Mesenchymal stem cell (in vitro differentiated cells and primary cell): ENCODE data around the gene SOD2.
A peak's percentile ranks its signal among the peaks of the same experiment; 100 is the strongest.
"Not testable (repeated sequence)": the region's sequence is repeated elsewhere in the genome, so short reads cannot be mapped to it uniquely, and the experiment has no call there.

ENCODE experiments used
- DNase-seq: peaks from one replicate; pipeline ENCODE4 v3.0.0-alpha.2; 2013
- H2AFZ ChIP-seq: one replicate; pipeline ENCODE4 v1.6.1; 2013; ENCODE audit warnings: low read depth, mild to moderate bottlenecking, control low read depth, inconsistent platforms, low read length, moderate library complexity
- H2AK5ac ChIP-seq: 2 replicates; pipeline ENCODE4 v1.6.1; 2013; ENCODE audit warnings: low read length, moderate library complexity, mild to moderate bottlenecking, inconsistent platforms; ENCODE audit not compliant: severe bottlenecking
- H2BK120ac ChIP-seq: one replicate; pipeline ENCODE4 v1.6.1; 2013; ENCODE audit warnings: low read depth, mild to moderate bottlenecking, inconsistent platforms, low read length, moderate library complexity
- H2BK12ac ChIP-seq, 2 experiments: one replicate each; pipeline ENCODE4 v1.6.1; 2013; ENCODE audit warnings: inconsistent platforms in 2 of 2, low read length in 2 of 2, mild to moderate bottlenecking in 2 of 2, moderate library complexity in 2 of 2, control low read depth in 1 of 2
- H2BK15ac ChIP-seq: one replicate; pipeline ENCODE4 v1.6.1; 2013; ENCODE audit warnings: mild to moderate bottlenecking, low read depth, inconsistent platforms; ENCODE audit not compliant: poor library complexity, severe bottlenecking
- H2BK5ac ChIP-seq: 2 replicates; pipeline ENCODE4 v1.6.1; 2013; ENCODE audit warnings: low read depth, mild to moderate bottlenecking, low read length, control low read depth, inconsistent platforms; ENCODE audit not compliant: poor library complexity, severe bottlenecking
- H3K14ac ChIP-seq, 2 experiments: one replicate each; pipeline ENCODE4 v1.6.1; 2013; ENCODE audit warnings: inconsistent platforms in 2 of 2, low read length in 2 of 2, control low read depth in 1 of 2, mild to moderate bottlenecking in 1 of 2, moderate library complexity in 1 of 2
- H3K18ac ChIP-seq, 2 experiments: one replicate each; pipeline ENCODE4 v1.6.1; 2013; ENCODE audit warnings: inconsistent platforms in 2 of 2, low read length in 2 of 2, control low read depth in 1 of 2, low read depth in 1 of 2, mild to moderate bottlenecking in 1 of 2
- H3K23ac ChIP-seq, 2 experiments: one replicate each; pipeline ENCODE4 v1.6.1; 2013; ENCODE audit warnings: inconsistent platforms in 2 of 2, low read length in 2 of 2, mild to moderate bottlenecking in 2 of 2, moderate library complexity in 2 of 2, control low read depth in 1 of 2
- H3K27ac ChIP-seq: 2 replicates; pipeline ENCODE4 v1.5.1; 2013; ENCODE audit warnings: mild to moderate bottlenecking, moderate library complexity, low read length, control low read depth, inconsistent platforms; ENCODE audit not compliant: poor library complexity, severe bottlenecking
- H3K27me3 ChIP-seq, 2 experiments: 2 replicates each; pipeline versions ENCODE4 v1.6.1 to v1.7.0; 2013; ENCODE audit warnings: low read length in 2 of 2, mild to moderate bottlenecking in 2 of 2, moderate library complexity in 2 of 2, control low read depth in 1 of 2, inconsistent platforms in 1 of 2; ENCODE audit not compliant: control insufficient read depth in 1 of 2, insufficient read depth in 1 of 2
- H3K36me3 ChIP-seq, 2 experiments: 2 replicates each; pipeline versions ENCODE4 v1.6.1 to v1.7.0; 2013; ENCODE audit warnings: low read length in 2 of 2, control low read depth in 1 of 2, inconsistent platforms in 1 of 2, low read depth in 1 of 2, mild to moderate bottlenecking in 1 of 2; ENCODE audit not compliant: insufficient read depth in 2 of 2, control insufficient read depth in 1 of 2
- H3K4ac ChIP-seq, 2 experiments: one replicate each; pipeline ENCODE4 v1.6.1; 2013; ENCODE audit warnings: inconsistent platforms in 2 of 2, low read length in 2 of 2, mild to moderate bottlenecking in 2 of 2, moderate library complexity in 2 of 2, control low read depth in 1 of 2, low read depth in 1 of 2
- H3K4me1 ChIP-seq: 2 replicates; pipeline ENCODE4 v1.6.1; 2013; ENCODE audit warnings: low read depth, low read length, control low read depth; ENCODE audit not compliant: control insufficient read depth, insufficient read depth
- H3K4me2 ChIP-seq: 2 replicates; pipeline ENCODE4 v1.6.1; 2013; ENCODE audit warnings: low read length, mild to moderate bottlenecking, inconsistent platforms; ENCODE audit not compliant: poor library complexity, severe bottlenecking
- H3K4me3 ChIP-seq, 2 experiments: 2 replicates each; pipeline versions ENCODE4 v1.5.1 to v1.7.0; 2013; ENCODE audit warnings: low read length in 2 of 2, mild to moderate bottlenecking in 2 of 2, control low read depth in 1 of 2, low read depth in 1 of 2; ENCODE audit not compliant: insufficient read depth in 1 of 2
- H3K79me1 ChIP-seq: replicated peaks from 2 replicates; pipeline ENCODE4 v1.6.1; 2013; ENCODE audit warnings: mild to moderate bottlenecking, control low read depth, low read length, inconsistent platforms; ENCODE audit not compliant: poor library complexity, severe bottlenecking
- H3K9ac ChIP-seq: 2 replicates; pipeline ENCODE4 v1.7.0; 2013; ENCODE audit warnings: mild to moderate bottlenecking, low read length, moderate library complexity
- H3K9me3 ChIP-seq: 2 replicates; pipeline ENCODE4 v1.7.0; 2013; ENCODE audit warnings: mild to moderate bottlenecking, low read length; ENCODE audit not compliant: control insufficient read depth
- H4K8ac ChIP-seq: one replicate; pipeline ENCODE4 v1.6.1; 2013; ENCODE audit warnings: inconsistent platforms, mild to moderate bottlenecking, low read length, moderate library complexity
- H4K91ac ChIP-seq: one replicate; pipeline ENCODE4 v1.6.1; 2013; ENCODE audit warnings: mild to moderate bottlenecking, low read length, inconsistent platforms
- WGBS: methylation state at CpG from one replicate; pipeline ENCODE4 v1.1.7; 2013; ENCODE audit warnings: mixed read lengths; 5-methylcytosine and 5-hydroxymethylcytosine counted together

SOD2 gene

GRCh38 chr6:159726255-159726917 is 33.3 kb upstream of the SOD2 start:
- H3K23ac ChIP-seq, result no peak overlapping the region
- peak overlapping the region; percentile 72 for H2AK5ac ChIP-seq
- WGBS, result 1% methylated on average over 30 of the region's 30 CpGs
- peak overlapping the region; percentile 68 to 99 for H3K4ac ChIP-seq
- peak overlapping the region; percentile 99 for H2BK15ac ChIP-seq
- no peak for DNase-seq
- peak overlapping the region in 1 of 2 experiments; percentile 6 for H2BK12ac ChIP-seq
- peak overlapping the region; percentile 98 for H4K8ac ChIP-seq
- peak overlapping the region; percentile 87 for H2BK5ac ChIP-seq
- H3K36me3 ChIP-seq, result peaks cover 3 to 7% of the 10 kb centered on the region in 2 experiments
- H3K27ac ChIP-seq, result peak overlapping the region; percentile 98
- peak overlapping the region; percentile 82 for H3K4me2 ChIP-seq
- H3K4me3 ChIP-seq, result peak overlapping the region; percentile 95 to 98
- H3K18ac ChIP-seq, result peak overlapping the region; percentile 83 to 100
- no peaks in the 10 kb centered on the region for H3K9me3 ChIP-seq
- peak overlapping the region; percentile 96 for H3K9ac ChIP-seq
- H4K91ac ChIP-seq, result peak overlapping the region; percentile 70
- H3K27me3 ChIP-seq, result no peaks in the 10 kb centered on the region
- no peaks in the 10 kb centered on the region for H3K4me1 ChIP-seq
- H2AFZ ChIP-seq, result peak overlapping the region; percentile 64
- H3K14ac ChIP-seq, result peak overlapping the region; percentile 82 to 86
- H2BK120ac ChIP-seq, result no peak overlapping the region
- peaks cover 8% of the 10 kb centered on the region for H3K79me1 ChIP-seq

- not testable (repeated sequence) for H2BK12ac ChIP-seq, H3K4me1 ChIP-seq, H2BK15ac ChIP-seq, H3K4me2 ChIP-seq, H3K23ac ChIP-seq, H3K4ac ChIP-seq, H3K36me3 ChIP-seq, H2BK120ac ChIP-seq, H3K4me3 ChIP-seq, H4K8ac ChIP-seq, H2AFZ ChIP-seq, H3K27me3 ChIP-seq, H4K91ac ChIP-seq, H3K14ac ChIP-seq, DNase-seq, H3K79me1 ChIP-seq, H2BK5ac ChIP-seq, H3K18ac ChIP-seq, H3K27ac ChIP-seq, H2AK5ac ChIP-seq, H3K9me3 ChIP-seq
- 100% methylated on average over 3 of the region's 3 CpGs for WGBS
- H3K9ac ChIP-seq, result peak overlapping the region; percentile 14
Observed at GRCh38 chr6:159725208-159725607, 32.2 kb upstream of the SOD2 start.

DNA sequence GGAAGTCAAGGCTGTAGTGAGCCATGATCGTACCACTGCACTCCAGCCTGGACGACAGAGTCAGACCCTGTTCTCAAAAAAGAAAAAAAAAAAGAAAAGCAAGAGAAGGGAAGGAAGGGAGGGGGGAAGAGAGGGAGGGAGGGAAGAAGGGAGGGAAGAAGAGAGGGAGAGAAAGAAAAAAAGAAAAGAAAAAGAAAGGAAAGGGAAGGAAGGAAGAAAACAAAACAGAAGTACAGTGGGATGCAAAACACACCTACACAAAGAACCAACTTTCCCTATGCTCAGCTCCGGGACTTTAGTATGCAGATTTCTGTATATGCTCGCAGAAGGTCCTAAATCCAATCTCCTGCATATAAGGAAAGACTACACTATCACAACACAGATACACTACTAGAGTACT is 31.7 kb upstream of the SOD2 start:
- Histone ChIP-seq H2BK15ac (no peak overlapping the region), H3K9me3 (no peaks in the 10 kb centered on the region), H3K27ac (no peak overlapping the region), H4K8ac (no peak overlapping the region), H3K4me2 (no peak overlapping the region), H3K4ac (no peak overlapping the region), H3K9ac (peak overlapping the region; percentile 14), H3K14ac (no peak overlapping the region), H2AK5ac (no peak overlapping the region), H3K4me3 (no peak overlapping the region), H2AFZ (no peak overlapping the region), H4K91ac (no peak overlapping the region), H2BK12ac (no peak overlapping the region), H2BK5ac (no peak overlapping the region), H3K27me3 (no peaks in the 10 kb centered on the region), H3K23ac (no peak overlapping the region), H3K79me1 (peaks cover 11% of the 10 kb centered on the region), H3K4me1 (peaks cover 1% of the 10 kb centered on the region), H3K36me3 (peaks cover 2 to 3% of the 10 kb centered on the region in 2 experiments), H2BK120ac (no peak overlapping the region), H3K18ac (no peak overlapping the region)
- WGBS, result 100% methylated on average over 3 of the region's 4 CpGs
- no peak for DNase-seq

GRCh38 chr6:159723259-159723658 is 30.2 kb upstream of the SOD2 start:
- H3K79me1 ChIP-seq, result peaks cover 18% of the 10 kb centered on the region
- H2BK12ac ChIP-seq, result no peak overlapping the region
- H3K18ac ChIP-seq, result no peak overlapping the region
- H3K9ac ChIP-seq, result no peak overlapping the region
- 100% methylated on average over 2 of the region's 2 CpGs for WGBS
- no peaks in the 10 kb centered on the region for H3K9me3 ChIP-seq
- no peak overlapping the region for H3K4me2 ChIP-seq
- no peak overlapping the region for H2BK5ac ChIP-seq
- no peaks in the 10 kb centered on the region for H3K27me3 ChIP-seq
- no peak overlapping the region for H2BK120ac ChIP-seq
- H2AFZ ChIP-seq, result no peak overlapping the region
- H3K14ac ChIP-seq, result no peak overlapping the region
- H3K4me1 ChIP-seq, result peaks cover 1% of the 10 kb centered on the region
- no peak overlapping the region for H4K8ac ChIP-seq
- H3K4ac ChIP-seq, result no peak overlapping the region
- no peak overlapping the region for H3K27ac ChIP-seq
- no peak for DNase-seq
- H3K36me3 ChIP-seq, result peaks cover 4 to 7% of the 10 kb centered on the region in 2 experiments
- no peak overlapping the region for H2AK5ac ChIP-seq
- H3K4me3 ChIP-seq, result no peak overlapping the region
- H2BK15ac ChIP-seq, result no peak overlapping the region
- H3K23ac ChIP-seq, result no peak overlapping the region
- no peak overlapping the region for H4K91ac ChIP-seq
